Smooth muscle cell (in vitro differentiated cells): ENCODE measurements around the gene DHX36. TPM values are rescaled to one million over a fixed set of nuclear protein-coding genes. Genes with fewer than 3 reads are reported as not detected.

Experiments
- DNase-seq: peaks from one replicate; lab custom pipeline; 2025; ENCODE audit not compliant: unreplicated experiment; lab: John Stamatoyannopoulos, UW
- H2AFZ ChIP-seq: fragments of 200-600 bp; sonication (generic); 2 replicates; pipeline ENCODE4 v1.6.0; 2016; ENCODE audit warnings: antibody characterized with exemption, low read depth, mild to moderate bottlenecking
- H3F3A ChIP-seq: fragments of 200-600 bp; sonication (generic); 2 replicates; pipeline ENCODE4 v1.6.0; 2017; ENCODE audit warnings: antibody characterized with exemption, low read depth
- H3K27ac ChIP-seq: fragments of 200-600 bp; sonication (generic); 2 replicates; pipeline ENCODE4 v1.5.1; 2016; ENCODE audit warnings: low read depth, mild to moderate bottlenecking
- H3K27me3 ChIP-seq: fragments of 200-600 bp; sonication (generic); 2 replicates; pipeline ENCODE4 v1.6.1; 2016; ENCODE audit warnings: low read depth, mild to moderate bottlenecking
- H3K36me3 ChIP-seq: fragments of 200-600 bp; sonication (generic); 2 replicates; pipeline ENCODE4 v1.5.1; 2016; ENCODE audit warnings: low read depth
- H3K4me1 ChIP-seq: fragments of 200-600 bp; sonication (generic); 2 replicates; pipeline ENCODE4 v1.5.1; 2016; ENCODE audit warnings: low read depth
- H3K4me2 ChIP-seq: fragments of 200-600 bp; sonication (generic); 2 replicates; pipeline ENCODE4 v1.6.0; 2016; ENCODE audit warnings: mild to moderate bottlenecking
- H3K4me3 ChIP-seq: fragments of 200-600 bp; sonication (generic); 2 replicates; pipeline ENCODE4 v1.5.1; 2016; ENCODE audit warnings: mild to moderate bottlenecking
- H3K79me2 ChIP-seq: fragments of 200-600 bp; sonication (generic); 2 replicates; pipeline ENCODE4 v1.6.0; 2016; ENCODE audit warnings: low read depth, mild to moderate bottlenecking
- H3K9ac ChIP-seq: fragments of 200-600 bp; sonication (generic); 2 replicates; pipeline ENCODE4 v1.6.0; 2016; ENCODE audit warnings: low read depth
- H3K9me3 ChIP-seq: fragments of 200-600 bp; sonication (generic); replicated peaks from 2 replicates; pipeline ENCODE4 v1.5.1; 2016; ENCODE audit warnings: low read depth
- H4K20me1 ChIP-seq: fragments of 200-600 bp; sonication (generic); 2 replicates; pipeline ENCODE4 v1.6.0; 2016; ENCODE audit warnings: low read depth
- CTCF ChIP-seq: fragments of 200-600 bp; sonication (generic); IDR thresholded peaks from 2 replicates; pipeline ENCODE4 v1.5.1; 2017; ENCODE audit warnings: borderline replicate concordance, mild to moderate bottlenecking, antibody characterized with exemption; ENCODE audit not compliant: insufficient read depth, poor library complexity, severe bottlenecking
- WGBS: methylation state at CpG from one replicate; pipeline ENCODE4 v1.1.7; 2016; ENCODE audit warnings: low lambda C conversion rate; 5-methylcytosine and 5-hydroxymethylcytosine counted together
- polyA plus RNA-seq: library from polyadenylated mRNA; unstranded; fragments of >200 nt; fragmentation: Nextera tagmentation; extraction: Ambion mirVana; gene quantifications from 2 replicates; pipeline ENCODE4 v1.2.1, GENCODE V29; 2016
- total RNA-seq: library from RNA; depleted of rRNA; stranded (reverse); fragments of >200 nt; gene quantifications from 2 replicates; pipeline ENCODE4 v1.2.3, GENCODE V29; 2014

The DHX36 gene
- total and polyA plus RNA-seq, 2 experiments from 2014 or later: 18.2 to 42.6 TPM

DNA sequence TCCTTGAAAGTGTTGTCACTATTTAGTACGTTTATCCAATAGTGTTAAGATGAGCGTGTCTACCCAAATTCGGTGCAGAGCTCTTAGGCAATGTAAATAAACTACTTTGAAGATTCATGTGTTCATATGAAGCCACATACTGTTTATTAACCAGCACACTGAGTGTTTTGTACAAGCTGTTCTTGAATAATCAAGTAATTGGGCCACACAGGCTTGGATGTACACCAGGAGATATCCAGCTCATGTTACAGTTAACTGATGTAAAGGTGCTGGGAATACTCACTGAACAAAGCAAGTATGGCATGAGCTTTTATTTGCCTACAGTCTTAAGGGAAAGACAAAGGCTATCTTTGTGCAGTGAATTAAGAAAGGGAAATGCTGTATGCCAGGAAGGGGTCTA is 632 bp upstream of the DHX36 start:
- TF ChIP-seq CTCF: no peak
- Histone ChIP-seq H4K20me1 (peaks cover 20% of the 10 kb centered on the region), H3K79me2 (peaks cover 41% of the 10 kb centered on the region), H3K9ac (peak overlapping the region; percentile 91), H3K9me3 (no peaks in the 10 kb centered on the region), H2AFZ (peak overlapping the region; percentile 92), H3K4me1 (peaks cover 15% of the 10 kb centered on the region), H3K4me3 (peak overlapping the region; percentile 84), H3K4me2 (peak overlapping the region; percentile 85), H3K27ac (peak overlapping the region; percentile 88), H3K27me3 (no peaks in the 10 kb centered on the region), H3K36me3 (no peaks in the 10 kb centered on the region), H3F3A (no peaks in the 10 kb centered on the region)
- DNase-seq: no peak
- WGBS: 88% methylated on average over 3 of the region's 3 CpGs

GRCh38 chr3:154316974-154317767 is 7.1 kb downstream of the DHX36 start:
- no peak overlapping the region for H3K4me2 ChIP-seq
- peaks cover 12% of the 10 kb centered on the region for H3K4me1 ChIP-seq
- H3K79me2 ChIP-seq: peaks cover 70% of the 10 kb centered on the region
- H3F3A ChIP-seq: no peaks in the 10 kb centered on the region
- no peak overlapping the region for H2AFZ ChIP-seq
- H3K27me3 ChIP-seq: no peaks in the 10 kb centered on the region
- peaks cover 16% of the 10 kb centered on the region for H3K36me3 ChIP-seq
- TF ChIP-seq CTCF: no peak
- no peak overlapping the region for H3K9ac ChIP-seq
- H3K9me3 ChIP-seq: no peaks in the 10 kb centered on the region
- WGBS: 93% methylated on average over 5 of the region's 5 CpGs
- no peak for DNase-seq
- H3K4me3 ChIP-seq: no peak overlapping the region
- H3K27ac ChIP-seq: no peak overlapping the region
- peaks cover 63% of the 10 kb centered on the region for H4K20me1 ChIP-seq

- no peak for DNase-seq
- Histone ChIP-seq H3K27me3 (no peaks in the 10 kb centered on the region), H3K27ac (no peak overlapping the region), H3K9me3 (no peaks in the 10 kb centered on the region), H3F3A (no peaks in the 10 kb centered on the region), H3K4me3 (no peak overlapping the region), H2AFZ (no peak overlapping the region), H3K79me2 (peaks cover 40% of the 10 kb centered on the region), H3K4me1 (peaks cover 3% of the 10 kb centered on the region), H3K36me3 (peaks cover 16% of the 10 kb centered on the region), H3K4me2 (no peak overlapping the region), H4K20me1 (peaks cover 37% of the 10 kb centered on the region), H3K9ac (no peak overlapping the region)
- WGBS: 89% methylated on average over 1 of the region's 1 CpG
- TF ChIP-seq CTCF: no peak
Observed at GRCh38 chr3:154314152-154314551, 10.1 kb downstream of the DHX36 start.

DNA sequence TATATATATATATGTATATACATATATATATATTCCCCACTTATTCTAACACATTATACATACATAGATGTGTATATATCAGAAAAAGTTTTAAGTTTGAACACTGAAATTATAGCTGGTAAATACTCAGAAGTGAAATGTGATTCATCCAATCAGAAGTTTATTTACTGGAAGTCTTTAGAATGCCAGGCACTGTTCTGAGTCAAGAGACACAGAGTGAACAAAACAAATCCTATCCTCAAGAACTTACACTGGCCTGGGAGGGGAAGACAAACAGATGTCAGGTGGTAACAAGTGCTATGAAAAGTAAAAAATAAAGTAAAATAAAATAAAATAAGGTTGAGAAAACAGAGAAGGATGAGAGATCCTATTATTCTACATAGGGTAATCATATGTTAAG is 13.4 kb downstream of the DHX36 start:
- H3K36me3 ChIP-seq: peaks cover 33% of the 10 kb centered on the region
- H3K4me1 ChIP-seq: no peaks in the 10 kb centered on the region
- H3F3A ChIP-seq: no peaks in the 10 kb centered on the region
- TF ChIP-seq CTCF: no peak
- peaks cover 12% of the 10 kb centered on the region for H3K79me2 ChIP-seq
- H4K20me1 ChIP-seq: peaks cover 4% of the 10 kb centered on the region
- no peak overlapping the region for H3K27ac ChIP-seq
- DNase-seq: no peak
- no peaks in the 10 kb centered on the region for H3K9me3 ChIP-seq
- no peaks in the 10 kb centered on the region for H3K27me3 ChIP-seq
- H3K4me3 ChIP-seq: no peak overlapping the region
- H2AFZ ChIP-seq: no peak overlapping the region
- no peak overlapping the region for H3K9ac ChIP-seq
- H3K4me2 ChIP-seq: no peak overlapping the region
